SJSA1 (cell line): ENCODE results near the gene C1orf53. TPM values are rescaled to one million over a fixed set of nuclear protein-coding genes. Genes with fewer than 3 reads are reported as not detected.
"Not testable (repeated sequence)": the region's sequence is repeated elsewhere in the genome, so short reads cannot be mapped to it uniquely, and the experiment has no call there.

Experiments used
- DNase-seq, 2 experiments: peaks; one replicate each; pipeline ENCODE4 v3.0.0-alpha.2; 2015 to 2020; ENCODE audit warnings: low spot score in 2 of 2, low read depth in 1 of 2
- H3K27ac ChIP-seq: fragments of 250-450 bp; sonication (Bioruptor Pico); 2 replicates; pipeline ENCODE4 v1.5.1; 2020; ENCODE audit warnings: mild to moderate bottlenecking, moderate library complexity
- H3K27me3 ChIP-seq: fragments of 250-450 bp; sonication (Bioruptor Pico); replicated peaks from 2 replicates; pipeline ENCODE4 v1.5.1; 2020; ENCODE audit warnings: mild to moderate bottlenecking, moderate library complexity
- H3K36me3 ChIP-seq: fragments of 250-450 bp; sonication (Bioruptor Pico); 2 replicates; pipeline ENCODE4 v1.5.1; 2020; ENCODE audit warnings: mild to moderate bottlenecking
- H3K4me1 ChIP-seq: fragments of 250-450 bp; sonication (Bioruptor Pico); replicated peaks from 2 replicates; pipeline ENCODE4 v1.6.1; 2021; ENCODE audit warnings: mild to moderate bottlenecking
- H3K4me3 ChIP-seq: fragments of 250-450 bp; sonication (Bioruptor Pico); 2 replicates; pipeline ENCODE4 v1.5.1; 2020; ENCODE audit warnings: mild to moderate bottlenecking
- H3K9me3 ChIP-seq: fragments of 250-450 bp; sonication (Bioruptor Pico); replicated peaks from 2 replicates; pipeline ENCODE4 v1.5.1; 2020; ENCODE audit warnings: mild to moderate bottlenecking
- total RNA-seq: library from RNA; depleted of rRNA; stranded (reverse); fragments of >200 nt; shearing (Covaris generic); gene quantifications from 2 replicates; pipeline ENCODE4 v1.2.3, GENCODE V29; 2014

C1orf53 gene
- total RNA-seq, 1 experiment from 2014 or later, result 13.6 TPM

- Histone ChIP-seq H3K4me3 (no peak overlapping the region), H3K27ac (no peak overlapping the region), H3K27me3 (no peaks in the 10 kb centered on the region), H3K9me3 (no peaks in the 10 kb centered on the region), H3K36me3 (no peaks in the 10 kb centered on the region), H3K4me1 (peaks cover 18% of the 10 kb centered on the region)
- no peak for DNase-seq
Measured at GRCh38 chr1:197920414-197921117, 18.1 kb downstream of the C1orf53 start.

- H3K36me3 ChIP-seq, result no peaks in the 10 kb centered on the region
- no peaks in the 10 kb centered on the region for H3K27me3 ChIP-seq
- DNase-seq, result no peak
Measured at GRCh38 chr1:197921235-197922069, 19.0 kb downstream of the C1orf53 start.

GRCh38 chr1:197922070-197922390 is 19.6 kb downstream of the C1orf53 start:
- no peak for DNase-seq
- H3K36me3 ChIP-seq, result no peaks in the 10 kb centered on the region
- no peaks in the 10 kb centered on the region for H3K27me3 ChIP-seq
- no peak overlapping the region for H3K4me3 ChIP-seq
- no peaks in the 10 kb centered on the region for H3K9me3 ChIP-seq
- peaks cover 8% of the 10 kb centered on the region; the same call in 1 of the 2 replicates for H3K4me1 ChIP-seq
- H3K27ac ChIP-seq, result no peak overlapping the region

More at GRCh38 chr1:197921235-197922069, 19.0 kb downstream of the C1orf53 start:
- no peak overlapping the region for H3K27ac ChIP-seq
- no peaks in the 10 kb centered on the region for H3K9me3 ChIP-seq
- peaks cover 11% of the 10 kb centered on the region; the same call in 1 of the 2 replicates for H3K4me1 ChIP-seq
- no peak overlapping the region for H3K4me3 ChIP-seq

- no peaks in the 10 kb centered on the region for H3K27me3 ChIP-seq
- no peak overlapping the region for H3K4me3 ChIP-seq
- no peaks in the 10 kb centered on the region for H3K36me3 ChIP-seq
- H3K4me1 ChIP-seq, result peaks cover 3% of the 10 kb centered on the region; the same call in 1 of the 2 replicates
- DNase-seq, result no peak
- H3K9me3 ChIP-seq, result no peaks in the 10 kb centered on the region
- H3K27ac ChIP-seq, result no peak overlapping the region
Measured at GRCh38 chr1:197923038-197923437, 20.6 kb downstream of the C1orf53 start.

GRCh38 chr1:197924516-197925123 is 22.2 kb downstream of the C1orf53 start:
- DNase-seq, result peak in 1 of 2 experiments; percentile 39
- Histone ChIP-seq H3K36me3 (no peaks in the 10 kb centered on the region), H3K4me3 (no peak overlapping the region), H3K9me3 (no peaks in the 10 kb centered on the region), H3K4me1 (no peaks in the 10 kb centered on the region), H3K27me3 (no peaks in the 10 kb centered on the region), H3K27ac (no peak overlapping the region)

- Histone ChIP-seq H3K27me3 (no peaks in the 10 kb centered on the region), H3K4me1 (no peaks in the 10 kb centered on the region), H3K36me3 (no peaks in the 10 kb centered on the region), H3K27ac (no peak overlapping the region), H3K4me3 (no peak overlapping the region), H3K9me3 (no peaks in the 10 kb centered on the region)
- no peak for DNase-seq
Measured at GRCh38 chr1:197927908-197928665, 25.7 kb downstream of the C1orf53 start.

GRCh38 chr1:197928849-197929336 is 26.5 kb downstream of the C1orf53 start:
- H3K27ac ChIP-seq, result no peak overlapping the region
- no peaks in the 10 kb centered on the region for H3K27me3 ChIP-seq
- no peaks in the 10 kb centered on the region for H3K36me3 ChIP-seq
- H3K4me3 ChIP-seq, result no peak overlapping the region
- no peak for DNase-seq
- H3K9me3 ChIP-seq, result no peaks in the 10 kb centered on the region
- no peaks in the 10 kb centered on the region for H3K4me1 ChIP-seq

- Histone ChIP-seq H3K4me1 (no peaks in the 10 kb centered on the region), H3K36me3 (no peaks in the 10 kb centered on the region), H3K4me3 (no peak overlapping the region), H3K9me3 (no peaks in the 10 kb centered on the region), H3K27ac (no peak overlapping the region), H3K27me3 (no peaks in the 10 kb centered on the region)
- no peak for DNase-seq
Measured at GRCh38 chr1:197933016-197933415, 30.6 kb downstream of the C1orf53 start.

GRCh38 chr1:197933647-197934046 is 31.2 kb downstream of the C1orf53 start:
- H3K9me3 ChIP-seq, result no peaks in the 10 kb centered on the region
- no peak overlapping the region for H3K4me3 ChIP-seq
- H3K36me3 ChIP-seq, result no peaks in the 10 kb centered on the region
- H3K27ac ChIP-seq, result no peak overlapping the region
- no peaks in the 10 kb centered on the region for H3K4me1 ChIP-seq
- no peak for DNase-seq
- no peaks in the 10 kb centered on the region for H3K27me3 ChIP-seq

- Histone ChIP-seq H3K9me3 (no peaks in the 10 kb centered on the region), H3K36me3 (no peaks in the 10 kb centered on the region), H3K4me1 (no peaks in the 10 kb centered on the region), H3K4me3 (no peak overlapping the region), H3K27ac (no peak overlapping the region), H3K27me3 (no peaks in the 10 kb centered on the region)
- DNase-seq, result no peak
Measured at GRCh38 chr1:197937381-197937780, 35.0 kb downstream of the C1orf53 start.

GRCh38 chr1:197937892-197938291 is 35.5 kb downstream of the C1orf53 start:
- H3K4me1 ChIP-seq, result no peaks in the 10 kb centered on the region
- H3K36me3 ChIP-seq, result no peaks in the 10 kb centered on the region
- H3K27me3 ChIP-seq, result no peaks in the 10 kb centered on the region
- no peak overlapping the region for H3K27ac ChIP-seq
- H3K4me3 ChIP-seq, result no peak overlapping the region
- no peak for DNase-seq
- no peaks in the 10 kb centered on the region for H3K9me3 ChIP-seq

GRCh38 chr1:197939159-197939980 is 36.9 kb downstream of the C1orf53 start:
- H3K27ac ChIP-seq, H3K27me3 ChIP-seq, DNase-seq, H3K4me1 ChIP-seq, H3K4me3 ChIP-seq, H3K9me3 ChIP-seq, H3K36me3 ChIP-seq: not testable (repeated sequence)

- Histone ChIP-seq H3K27me3 (no peaks in the 10 kb centered on the region), H3K27ac (no peak overlapping the region), H3K4me3 (no peak overlapping the region), H3K4me1 (no peaks in the 10 kb centered on the region), H3K9me3 (no peaks in the 10 kb centered on the region), H3K36me3 (no peaks in the 10 kb centered on the region)
- DNase-seq, result no peak
Measured at GRCh38 chr1:197942042-197942441, 39.6 kb downstream of the C1orf53 start.
